ENCODE results near the gene G2E3. TPM values are rescaled to one million over a fixed set of nuclear protein-coding genes. Genes with fewer than 3 reads are reported as not detected.

G2E3 gene
- total and polyA plus RNA-seq, 2 of the 13 experiments (the other 11 are each of a cell fraction or from before 2014, with no cell fraction given): 22.8 to 63.0 TPM

GRCh38 chr14:30621354-30621939, 62.5 kb downstream of the G2E3 start (continued):
- TF ChIP-seq ZNF609 (CRISPR knock-in tag; IDR thresholded peaks at IDR 0.05; ENCODE audit: borderline replicate concordance) (0 out of 2 replicates have a peak, but pooled peaks have one; percentile 41), CEBPG (CRISPR knock-in tag; IDR thresholded peaks at IDR 0.05) (0 out of 2 replicates have a peak, but pooled peaks have one; percentile 45), ZNF24 (IDR thresholded peaks at IDR 0.05) (no peak), TAF15 (IDR thresholded peaks at IDR 0.05; ENCODE audit: low read depth, low read length, poor library complexity, severe bottlenecking) (no peak), SMARCE1 (IDR thresholded peaks at IDR 0.05; ENCODE audit: borderline replicate concordance) (no peak), ZFP41 (CRISPR knock-in tag; IDR thresholded peaks at IDR 0.05; ENCODE audit: borderline replicate concordance) (no peak), ETS1 (CRISPR knock-in tag; IDR thresholded peaks at IDR 0.05) (no peak), ZSCAN22 (CRISPR knock-in tag; IDR thresholded peaks at IDR 0.05) (no peak; the same call in 1 of the 2 replicates), ZNF121 (CRISPR knock-in tag; IDR thresholded peaks at IDR 0.05) (no peak), ZNF775 (CRISPR knock-in tag; IDR thresholded peaks at IDR 0.05; ENCODE audit: borderline replicate concordance) (peak; percentile 4; the same call in 1 of the 2 replicates), ZNF367 (CRISPR knock-in tag; IDR thresholded peaks at IDR 0.05; ENCODE audit: borderline replicate concordance) (no peak), ZNF280D (CRISPR knock-in tag; IDR thresholded peaks at IDR 0.05) (peak; percentile 80; the same call in 1 of the 2 replicates), TMF1 (CRISPR knock-in tag; IDR thresholded peaks at IDR 0.05; ENCODE audit: low read depth) (no peak), ZNF263 (CRISPR knock-in tag; IDR thresholded peaks at IDR 0.05) (peak; percentile 33; the same call in 1 of the 2 replicates), ZNF770 (CRISPR knock-in tag; IDR thresholded peaks at IDR 0.05) (peak; percentile 98), ZNF891 (CRISPR knock-in tag; IDR thresholded peaks at IDR 0.05) (no peak), SALL2 (CRISPR knock-in tag; IDR thresholded peaks at IDR 0.05) (no peak), MEIS2 (CRISPR knock-in tag; IDR thresholded peaks at IDR 0.05) (peak; percentile 12; the same call in 1 of the 2 replicates), MXI1 (IDR thresholded peaks at IDR 0.05; ENCODE audit: borderline replicate concordance, low read depth, low read length) (no peak)
